ENCODE data around the gene POLR2E. TPM values are rescaled to one million over a fixed set of nuclear protein-coding genes. Genes with fewer than 3 reads are reported as not detected.
"Not testable (repeated sequence)": the region's sequence is repeated elsewhere in the genome, so short reads cannot be mapped to it uniquely, and the experiment has no call there.

The POLR2E gene
- polyA plus RNA-seq, 1 donor from 2014 or later: 172 TPM

GRCh38 chr19:1115646-1116420, 20.7 kb upstream of the POLR2E start:
- Histone ChIP-seq H3K27me3 (ENCODE audit: insufficient read depth, low read depth, low read length) (no peaks in the 10 kb centered on the region), H3K9me2 (ENCODE audit: insufficient read depth, low read length) (no peaks in the 10 kb centered on the region), H3K4me3 (ENCODE audit: low read length) (no peak overlapping the region), H2AFZ (ENCODE audit: low read depth, low read length) (no peak overlapping the region), H4K20me1 (ENCODE audit: insufficient read depth) (no peaks in the 10 kb centered on the region), H3K4me2 (ENCODE audit: low read length) (no peak overlapping the region), H3K9me3 (ENCODE audit: low read length) (no peaks in the 10 kb centered on the region), H3F3A (ENCODE audit: insufficient read depth, low read length, poor library complexity, severe bottlenecking) (no peaks in the 10 kb centered on the region), H3K36me3 (ENCODE audit: insufficient read depth, low read length) (no peaks in the 10 kb centered on the region), H3K9ac (ENCODE audit: low read length) (no peak overlapping the region), H3K27ac (ENCODE audit: low read length) (no peak overlapping the region), H3K79me2 (replicated peaks; ENCODE audit: insufficient read depth, low read length) (no peaks in the 10 kb centered on the region)
- no peak for TF ChIP-seq TAF1 (IDR thresholded peaks at IDR 0.05; ENCODE audit: low read depth)
- TF ChIP-seq POLR2AphosphoS5 (IDR thresholded peaks at IDR 0.05): no peak
- TF ChIP-seq EZH2 (IDR thresholded peaks at IDR 0.05; ENCODE audit: borderline replicate concordance, insufficient read depth, low read length, poor library complexity, severe bottlenecking): no peak
- no peak for TF ChIP-seq CTCF (IDR thresholded peaks at IDR 0.05; ENCODE audit: poor library complexity, severe bottlenecking)
- no peak for TF ChIP-seq RAD21 (conservative IDR thresholded peaks at IDR 0.05)

- H4K20me1 ChIP-seq (ENCODE audit: insufficient read depth); H3K27ac ChIP-seq (ENCODE audit: low read length); H3K9me2 ChIP-seq (ENCODE audit: insufficient read depth, low read length); H3K4me3 ChIP-seq (ENCODE audit: low read length); H3K4me2 ChIP-seq (ENCODE audit: low read length); H2AFZ ChIP-seq (ENCODE audit: low read depth, low read length); H3K9ac ChIP-seq (ENCODE audit: low read length); H3K36me3 ChIP-seq (ENCODE audit: insufficient read depth, low read length); H3F3A ChIP-seq (ENCODE audit: insufficient read depth, low read length, poor library complexity, severe bottlenecking); H3K27me3 ChIP-seq (ENCODE audit: insufficient read depth, low read depth, low read length); H3K9me3 ChIP-seq (ENCODE audit: low read length); H3K79me2 ChIP-seq (replicated peaks; ENCODE audit: insufficient read depth, low read length): not testable (repeated sequence)
Observed at GRCh38 chr19:1114728-1115127, 19.6 kb upstream of the POLR2E start.

GRCh38 chr19:1113986-1114483, 18.9 kb upstream of the POLR2E start:
- H3K27me3 ChIP-seq (ENCODE audit: insufficient read depth, low read depth, low read length): no peaks in the 10 kb centered on the region
- H3K9me3 ChIP-seq (ENCODE audit: low read length): no peaks in the 10 kb centered on the region
- H3K4me3 ChIP-seq (ENCODE audit: low read length): no peak overlapping the region
- no peak overlapping the region for H3K9ac ChIP-seq (ENCODE audit: low read length)
- H4K20me1 ChIP-seq (ENCODE audit: insufficient read depth): no peaks in the 10 kb centered on the region
- H2AFZ ChIP-seq (ENCODE audit: low read depth, low read length): no peak overlapping the region
- H3K27ac ChIP-seq (ENCODE audit: low read length): no peak overlapping the region
- TF ChIP-seq TAF1 (IDR thresholded peaks at IDR 0.05; ENCODE audit: low read depth) (no peak), EZH2 (IDR thresholded peaks at IDR 0.05; ENCODE audit: borderline replicate concordance, insufficient read depth, low read length, poor library complexity, severe bottlenecking) (no peak), RAD21 (conservative IDR thresholded peaks at IDR 0.05) (no peak), MXI1 (conservative IDR thresholded peaks at IDR 0.05; ENCODE audit: poor library complexity, severe bottlenecking) (no peak), SMC3 (conservative IDR thresholded peaks at IDR 0.05; ENCODE audit: poor library complexity) (no peak), POLR2AphosphoS5 (IDR thresholded peaks at IDR 0.05) (no peak), CTCF (IDR thresholded peaks at IDR 0.05; ENCODE audit: poor library complexity, severe bottlenecking) (no peak), EP300 (conservative IDR thresholded peaks at IDR 0.05; ENCODE audit: poor library complexity, severe bottlenecking) (no peak), REST (IDR thresholded peaks at IDR 0.05; ENCODE audit: borderline replicate concordance) (no peak)
- no peaks in the 10 kb centered on the region for H3K36me3 ChIP-seq (ENCODE audit: insufficient read depth, low read length)
- H3F3A ChIP-seq (ENCODE audit: insufficient read depth, low read length, poor library complexity, severe bottlenecking): no peaks in the 10 kb centered on the region
- H3K79me2 ChIP-seq (replicated peaks; ENCODE audit: insufficient read depth, low read length): no peaks in the 10 kb centered on the region
- no peaks in the 10 kb centered on the region for H3K9me2 ChIP-seq (ENCODE audit: insufficient read depth, low read length)
- H3K4me2 ChIP-seq (ENCODE audit: low read length): no peak overlapping the region
